HG03439 (cell line): ENCODE measurements around the gene SCGB3A1.

Source experiments
- ATAC-seq: cut with Tn5 transposase; IDR thresholded peaks from one replicate; pipeline ENCODE4 v1.9.1; 2021; ENCODE audit warnings: mild to moderate bottlenecking, moderate library complexity; ENCODE audit not compliant: unreplicated experiment

SCGB3A1 gene

GRCh38 chr5:180591311-180591887, at the start of gene SCGB3A1:
SCGB3A1 (minus strand) TSS chr5:180591499; CDS start chr5:180591462, 37 bp downstream.
- no peak for ATAC-seq

- ATAC-seq = no peak
Observed at GRCh38 chr5:180640611-180640860, 49.2 kb upstream of the SCGB3A1 start.

- no peak for ATAC-seq
Observed at GRCh38 chr5:180639741-180640610, 48.7 kb upstream of the SCGB3A1 start.

- no peak for ATAC-seq
Observed at GRCh38 chr5:180639287-180639686, 48.0 kb upstream of the SCGB3A1 start.

- no peak for ATAC-seq
Observed at GRCh38 chr5:180637962-180638680, 46.8 kb upstream of the SCGB3A1 start.

- no peak for ATAC-seq
Observed at GRCh38 chr5:180636403-180637075, 45.2 kb upstream of the SCGB3A1 start.

GRCh38 chr5:180636016-180636402, 44.7 kb upstream of the SCGB3A1 start:
- ATAC-seq = no peak

- ATAC-seq = no peak
Observed at GRCh38 chr5:180633283-180634177, 42.2 kb upstream of the SCGB3A1 start.

- ATAC-seq = no peak
Observed at GRCh38 chr5:180632768-180633167, 41.5 kb upstream of the SCGB3A1 start.

GRCh38 chr5:180631549-180632383, 40.5 kb upstream of the SCGB3A1 start:
- no peak for ATAC-seq

- ATAC-seq = no peak
Observed at GRCh38 chr5:180630426-180630825, 39.1 kb upstream of the SCGB3A1 start.

GRCh38 chr5:180629831-180630382, 38.6 kb upstream of the SCGB3A1 start:
- no peak for ATAC-seq

GRCh38 chr5:180628827-180629750, 37.8 kb upstream of the SCGB3A1 start:
- no peak for ATAC-seq

- ATAC-seq = no peak
Observed at GRCh38 chr5:180628211-180628610, 36.9 kb upstream of the SCGB3A1 start.

- no peak for ATAC-seq
Observed at GRCh38 chr5:180627386-180628120, 36.3 kb upstream of the SCGB3A1 start.

- no peak for ATAC-seq
Observed at GRCh38 chr5:180626661-180627385, 35.5 kb upstream of the SCGB3A1 start.
